GM12872 (cell line): ENCODE data around the gene KRTAP10-7.

Source experiments
- TF ChIP-seq, protein P1 (sequence below): IDR thresholded peaks from 3 replicates; pipeline ENCODE4 v1.5.1; 2011; ENCODE audit warnings: low read depth, mild to moderate bottlenecking, low read length, moderate library complexity; ENCODE audit not compliant: insufficient read depth

KRTAP10-7 gene

DNA sequence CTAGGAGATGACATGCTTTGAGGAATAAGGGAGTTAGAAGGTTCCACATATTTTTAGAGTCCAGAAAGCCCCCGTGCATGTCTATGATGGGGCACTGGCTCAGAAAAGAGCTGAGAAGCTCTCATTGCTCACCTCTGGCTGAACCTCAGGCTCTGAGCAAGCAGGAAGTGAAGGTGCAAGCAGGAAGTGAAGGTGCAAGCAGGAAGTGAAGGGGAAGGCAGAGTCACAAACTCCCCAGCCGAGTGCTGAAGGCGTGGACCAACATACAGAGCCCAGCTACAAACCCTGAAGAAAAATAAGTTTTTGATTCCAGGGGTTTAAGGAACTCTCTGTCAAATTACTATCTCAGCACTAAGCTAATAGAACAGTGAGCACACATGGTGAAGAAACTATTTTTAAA is 18.5 kb downstream of the KRTAP10-7 start:
- TF ChIP-seq, protein P1, sequence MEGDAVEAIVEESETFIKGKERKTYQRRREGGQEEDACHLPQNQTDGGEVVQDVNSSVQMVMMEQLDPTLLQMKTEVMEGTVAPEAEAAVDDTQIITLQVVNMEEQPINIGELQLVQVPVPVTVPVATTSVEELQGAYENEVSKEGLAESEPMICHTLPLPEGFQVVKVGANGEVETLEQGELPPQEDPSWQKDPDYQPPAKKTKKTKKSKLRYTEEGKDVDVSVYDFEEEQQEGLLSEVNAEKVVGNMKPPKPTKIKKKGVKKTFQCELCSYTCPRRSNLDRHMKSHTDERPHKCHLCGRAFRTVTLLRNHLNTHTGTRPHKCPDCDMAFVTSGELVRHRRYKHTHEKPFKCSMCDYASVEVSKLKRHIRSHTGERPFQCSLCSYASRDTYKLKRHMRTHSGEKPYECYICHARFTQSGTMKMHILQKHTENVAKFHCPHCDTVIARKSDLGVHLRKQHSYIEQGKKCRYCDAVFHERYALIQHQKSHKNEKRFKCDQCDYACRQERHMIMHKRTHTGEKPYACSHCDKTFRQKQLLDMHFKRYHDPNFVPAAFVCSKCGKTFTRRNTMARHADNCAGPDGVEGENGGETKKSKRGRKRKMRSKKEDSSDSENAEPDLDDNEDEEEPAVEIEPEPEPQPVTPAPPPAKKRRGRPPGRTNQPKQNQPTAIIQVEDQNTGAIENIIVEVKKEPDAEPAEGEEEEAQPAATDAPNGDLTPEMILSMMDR, result no peak

DNA sequence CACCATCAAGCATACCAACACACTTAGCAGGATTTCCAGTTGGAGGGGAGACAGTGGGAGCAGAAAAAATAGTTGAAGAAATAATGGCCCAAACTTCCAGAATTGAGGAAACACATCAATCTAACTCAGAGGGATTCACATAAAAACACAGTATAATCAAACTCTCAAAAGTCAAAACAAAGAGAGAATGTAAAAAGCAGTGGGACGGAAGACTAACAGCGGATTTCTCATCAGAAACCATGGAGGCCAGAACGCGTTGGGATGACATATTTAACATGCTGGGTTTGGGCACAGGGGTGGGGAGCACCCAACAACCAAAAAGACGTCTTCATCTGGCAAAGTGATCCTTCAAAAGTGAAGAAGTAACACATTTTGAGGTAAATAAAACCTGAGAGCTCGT is 19.5 kb downstream of the KRTAP10-7 start:
- TF ChIP-seq, protein P1, result no peak

DNA sequence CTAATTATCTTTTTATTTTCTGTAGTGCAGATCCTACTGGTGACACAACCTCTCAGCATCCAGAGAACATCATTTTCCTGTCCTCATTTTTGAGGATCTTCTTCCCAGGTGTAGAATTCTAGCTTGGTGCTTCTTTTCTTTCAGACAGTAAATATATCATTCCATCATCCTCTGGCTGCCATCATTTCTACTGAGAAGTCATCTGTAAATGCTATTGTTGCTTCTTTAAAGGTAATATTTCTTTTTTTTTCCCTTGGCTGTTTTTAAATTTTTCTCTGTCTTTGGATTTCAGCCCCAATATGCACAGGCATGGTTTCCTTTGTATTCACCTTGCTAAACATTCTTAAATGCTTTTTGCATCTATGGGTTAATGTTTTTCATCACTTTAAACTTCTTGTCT is 23.2 kb downstream of the KRTAP10-7 start:
- TF ChIP-seq, protein P1, result no peak

DNA sequence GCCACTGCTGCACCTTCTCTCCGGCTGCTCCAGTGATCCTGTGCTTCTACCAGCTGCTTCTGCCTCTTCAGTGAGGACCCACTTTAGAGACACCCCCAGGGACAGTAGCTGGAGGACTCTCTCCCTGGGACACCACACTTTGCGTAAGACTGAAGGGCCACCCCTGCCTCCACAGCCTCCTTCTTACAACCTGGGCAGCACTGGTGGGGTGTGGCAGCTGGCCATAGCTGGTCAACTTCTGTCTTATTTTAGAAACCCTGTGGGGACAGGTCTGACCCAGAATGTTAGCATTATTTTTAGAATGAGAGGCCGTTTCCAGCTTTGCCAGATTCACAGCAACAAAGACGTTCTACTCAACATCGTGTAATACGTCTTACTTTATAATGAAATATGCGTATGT is 25.4 kb downstream of the KRTAP10-7 start:
- TF ChIP-seq, protein P1, result no peak

DNA sequence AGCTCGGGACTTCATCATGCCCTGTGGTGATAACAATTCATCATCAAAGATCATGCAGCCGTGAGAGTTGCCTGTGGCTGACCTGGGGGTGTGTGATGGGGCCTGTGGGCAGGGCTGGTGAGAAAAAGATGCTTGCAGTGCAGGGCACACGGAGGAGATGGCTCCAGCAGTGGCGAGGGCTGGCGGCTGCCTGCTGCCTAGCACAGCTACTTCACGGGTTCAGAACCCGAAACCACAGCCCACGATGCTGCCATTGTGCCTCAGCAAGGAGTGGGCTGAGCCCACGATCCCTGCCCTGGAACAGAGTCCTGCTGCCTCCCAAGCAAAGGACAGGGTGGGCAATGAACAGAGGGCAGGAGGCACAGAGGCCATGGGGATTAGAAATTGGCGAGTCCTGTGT is 25.9 kb downstream of the KRTAP10-7 start:
- TF ChIP-seq, protein P1, result no peak

DNA sequence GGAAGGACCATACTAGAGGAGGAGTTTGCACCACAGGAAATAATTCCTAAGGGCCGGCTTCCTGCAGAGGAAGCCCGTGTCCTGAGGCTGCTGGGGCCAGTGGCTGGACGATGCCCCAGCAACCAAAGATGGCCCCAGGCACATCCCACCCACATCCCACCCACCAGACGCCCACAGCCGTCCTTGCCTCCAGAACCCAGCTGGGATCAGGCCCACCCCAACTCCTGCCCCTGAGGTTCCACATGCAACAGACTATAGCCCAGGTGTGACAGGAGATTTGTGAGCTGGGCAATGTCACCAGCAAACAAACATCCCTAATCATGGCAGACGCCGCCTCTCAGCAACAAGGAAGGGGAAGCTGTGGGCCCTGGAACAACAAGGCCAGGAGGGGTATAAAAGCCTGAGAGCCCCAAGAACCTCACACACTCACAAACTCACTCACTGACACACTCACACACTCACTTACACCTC is 26.3 kb downstream of the KRTAP10-7 start, which contains the start of gene KRTAP10-9:
TSS of gene KRTAP10-9 (plus strand) at position 421 of the 471 bp plus-strand sequence. CDS start 79 bp downstream, outside the sequence.
- TF ChIP-seq, protein P1, result no peak

DNA sequence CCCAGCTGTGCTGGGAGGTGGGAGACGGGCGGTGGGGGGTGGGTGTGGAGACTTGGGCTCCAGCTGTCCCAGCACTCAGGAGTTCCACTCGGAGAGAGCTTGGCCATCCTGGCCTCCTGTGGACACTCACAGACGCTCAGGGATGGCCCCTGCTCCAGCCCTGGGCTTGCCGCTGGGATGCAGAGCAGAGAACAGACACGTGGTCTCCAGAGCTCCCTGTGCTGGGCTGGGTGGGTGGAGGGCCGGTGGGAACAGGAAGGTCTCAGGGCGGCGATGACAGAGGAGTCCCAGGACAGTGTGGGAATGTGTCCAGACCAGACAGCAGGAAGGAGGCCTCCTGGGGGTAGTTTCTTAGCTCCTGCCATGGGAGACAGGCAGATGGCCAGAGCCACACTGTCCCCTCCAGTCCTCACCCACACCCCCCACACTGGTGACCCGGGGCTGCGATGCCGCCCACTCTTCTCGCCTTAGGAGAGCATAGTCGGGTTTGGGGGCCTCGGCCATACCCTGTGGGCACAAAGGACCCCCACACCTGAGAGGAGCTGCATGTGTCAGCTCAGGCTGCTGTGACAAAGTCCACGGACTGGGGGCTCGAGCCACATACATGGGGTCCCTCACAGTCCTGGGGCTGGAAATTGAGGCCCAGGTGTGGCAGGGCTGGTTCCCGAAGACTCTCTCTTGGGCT is 28.5 kb downstream of the KRTAP10-7 start:
- TF ChIP-seq, protein P1, result no peak

DNA sequence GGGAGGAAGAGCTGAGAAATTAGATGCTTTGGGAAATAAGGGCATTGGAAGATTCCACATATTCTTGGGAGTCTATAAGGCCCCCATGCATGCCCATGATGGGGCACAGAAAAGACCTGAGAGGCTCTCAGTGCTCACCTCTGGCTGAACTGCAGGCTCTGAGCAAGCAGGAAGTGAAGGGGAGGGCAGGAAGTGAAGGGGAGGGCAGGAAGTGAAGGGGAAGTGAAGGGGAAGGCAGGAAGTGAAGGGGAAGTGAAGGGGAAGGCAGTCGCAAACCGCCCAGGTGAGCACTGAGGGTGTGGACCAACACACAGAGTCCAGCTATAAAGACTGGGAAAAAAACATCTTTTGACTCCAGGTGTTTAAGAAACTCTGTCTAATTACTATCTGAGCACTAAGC is 30.0 kb downstream of the KRTAP10-7 start:
- TF ChIP-seq, protein P1, result no peak
